ENCODE data around the gene ADGRD2. TPM values are rescaled to one million over a fixed set of nuclear protein-coding genes. Genes with fewer than 3 reads are reported as not detected.

ADGRD2 gene
- total RNA-seq, 1 experiment from 2014 or later, result not detected

- no peak for DNase-seq (ENCODE audit: low spot score)
- Histone ChIP-seq H3K4me1 (ENCODE audit: insufficient read depth, low read length, poor library complexity, severe bottlenecking) (no peaks in the 10 kb centered on the region), H3K27ac (ENCODE audit: low read depth, low read length, poor library complexity, severe bottlenecking) (no peak overlapping the region), H3K27me3 (replicated peaks; ENCODE audit: insufficient read depth, low read depth, low read length, poor library complexity) (peaks cover 10% of the 10 kb centered on the region), H3K9me3 (ENCODE audit: low read depth, low read length, poor library complexity, severe bottlenecking) (no peaks in the 10 kb centered on the region), H3K4me3 (ENCODE audit: low read depth, low read length, poor library complexity, severe bottlenecking) (no peak overlapping the region), H3K36me3 (ENCODE audit: insufficient read depth, low read length, poor library complexity, severe bottlenecking) (no peaks in the 10 kb centered on the region)
- ChIA-PET CTCF (interaction anchor here (0.6 kb wide), 1 partner anchor 54 kb away, joined by 3 read pairs; no protein-coding TSS in a partner anchor), POLR2A (ENCODE audit: low non-redundant PET) (no interaction called here)
- no TSS peak for BruUV-seq (replicated peaks)
- TF ChIP-seq CTCF (conservative IDR thresholded peaks at IDR 0.05; ENCODE audit: low read depth, low read length) (no peak), EZH2 (IDR thresholded peaks at IDR 0.05; ENCODE audit: borderline replicate concordance, low read depth, low read length, poor library complexity, severe bottlenecking) (no peak)
- intact Hi-C loops (cut with micrococcal nuclease; ENCODE audit: unreplicated experiment), result no loop called here
These were observed 33.2 kb downstream of the ADGRD2 start for GRCh38 chr9:124483481-124483880.

- TF ChIP-seq CTCF (conservative IDR thresholded peaks at IDR 0.05; ENCODE audit: low read depth, low read length), result no peak
- no peak for TF ChIP-seq EZH2 (IDR thresholded peaks at IDR 0.05; ENCODE audit: borderline replicate concordance, low read depth, low read length, poor library complexity, severe bottlenecking)
- H3K4me1 ChIP-seq (ENCODE audit: insufficient read depth, low read length, poor library complexity, severe bottlenecking), result no peaks in the 10 kb centered on the region
- no peak for DNase-seq (ENCODE audit: low spot score)
- H3K27me3 ChIP-seq (replicated peaks; ENCODE audit: insufficient read depth, low read depth, low read length, poor library complexity), result peaks cover 10% of the 10 kb centered on the region
- ChIA-PET CTCF (no interaction called here), POLR2A (ENCODE audit: low non-redundant PET) (no interaction called here)
- H3K4me3 ChIP-seq (ENCODE audit: low read depth, low read length, poor library complexity, severe bottlenecking), result no peak overlapping the region
- BruUV-seq (replicated peaks), result no TSS peak
- no peak overlapping the region for H3K27ac ChIP-seq (ENCODE audit: low read depth, low read length, poor library complexity, severe bottlenecking)
- no peaks in the 10 kb centered on the region for H3K9me3 ChIP-seq (ENCODE audit: low read depth, low read length, poor library complexity, severe bottlenecking)
- H3K36me3 ChIP-seq (ENCODE audit: insufficient read depth, low read length, poor library complexity, severe bottlenecking), result no peaks in the 10 kb centered on the region
- intact Hi-C loops (cut with micrococcal nuclease; ENCODE audit: unreplicated experiment), result no loop called here
These were observed 35.0 kb downstream of the ADGRD2 start for GRCh38 chr9:124485201-124485600.

- no peak overlapping the region for H3K27ac ChIP-seq (ENCODE audit: low read depth, low read length, poor library complexity, severe bottlenecking)
- no peak overlapping the region for H3K4me3 ChIP-seq (ENCODE audit: low read depth, low read length, poor library complexity, severe bottlenecking)
- H3K4me1 ChIP-seq (ENCODE audit: insufficient read depth, low read length, poor library complexity, severe bottlenecking), result no peaks in the 10 kb centered on the region
- H3K36me3 ChIP-seq (ENCODE audit: insufficient read depth, low read length, poor library complexity, severe bottlenecking), result no peaks in the 10 kb centered on the region
- CTCF ChIA-PET, result no interaction called here
- DNase-seq (ENCODE audit: low spot score), result no peak
- no TSS peak for BruUV-seq (replicated peaks)
- H3K9me3 ChIP-seq (ENCODE audit: low read depth, low read length, poor library complexity, severe bottlenecking), result no peaks in the 10 kb centered on the region
- intact Hi-C loops (cut with micrococcal nuclease; ENCODE audit: unreplicated experiment), result no loop called here
- H3K27me3 ChIP-seq (replicated peaks; ENCODE audit: insufficient read depth, low read depth, low read length, poor library complexity), result peaks cover 10% of the 10 kb centered on the region
- POLR2A ChIA-PET (ENCODE audit: low non-redundant PET), result no interaction called here
- TF ChIP-seq EZH2 (IDR thresholded peaks at IDR 0.05; ENCODE audit: borderline replicate concordance, low read depth, low read length, poor library complexity, severe bottlenecking), result no peak
These were observed 35.7 kb downstream of the ADGRD2 start for GRCh38 chr9:124485936-124486335.

GRCh38 chr9:124486778-124487259 lies 36.6 kb downstream of the ADGRD2 start:
- POLR2A ChIA-PET (ENCODE audit: low non-redundant PET), result no interaction called here

More at GRCh38 chr9:124486778-124487259, 36.6 kb downstream of the ADGRD2 start:
- no peak for TF ChIP-seq EZH2 (IDR thresholded peaks at IDR 0.05; ENCODE audit: borderline replicate concordance, low read depth, low read length, poor library complexity, severe bottlenecking)
- no peak for TF ChIP-seq CTCF (conservative IDR thresholded peaks at IDR 0.05; ENCODE audit: low read depth, low read length)
- intact Hi-C loops (cut with micrococcal nuclease; ENCODE audit: unreplicated experiment), result no loop called here
- Histone ChIP-seq H3K9me3 (ENCODE audit: low read depth, low read length, poor library complexity, severe bottlenecking) (no peaks in the 10 kb centered on the region), H3K4me1 (ENCODE audit: insufficient read depth, low read length, poor library complexity, severe bottlenecking) (no peaks in the 10 kb centered on the region), H3K4me3 (ENCODE audit: low read depth, low read length, poor library complexity, severe bottlenecking) (no peak overlapping the region), H3K27me3 (replicated peaks; ENCODE audit: insufficient read depth, low read depth, low read length, poor library complexity) (peaks cover 10% of the 10 kb centered on the region), H3K36me3 (ENCODE audit: insufficient read depth, low read length, poor library complexity, severe bottlenecking) (no peaks in the 10 kb centered on the region), H3K27ac (ENCODE audit: low read depth, low read length, poor library complexity, severe bottlenecking) (no peak overlapping the region)
- no TSS peak for BruUV-seq (replicated peaks)
- no peak for DNase-seq (ENCODE audit: low spot score)
- CTCF ChIA-PET, result no interaction called here

Measured in A673 (cell line).